SK-N-SH treated with all-trans-retinoic acid at 6 μM for 48 hours (cell line): ENCODE data around the gene DCDC1.

ENCODE experiments used
- CREB5 ChIP-seq: fragments of 250-450 bp; sonication (Bioruptor Pico); IDR thresholded peaks from 2 replicates; pipeline ENCODE4 v1.5.1; 2020; ENCODE audit warnings: low read depth, mild to moderate bottlenecking, moderate library complexity
- CSDC2 ChIP-seq: fragments of 250-450 bp; sonication (Bioruptor Pico); IDR thresholded peaks from 2 replicates; pipeline ENCODE4 v1.5.0; 2020; ENCODE audit warnings: mild to moderate bottlenecking, moderate library complexity
- CSRNP3 ChIP-seq: fragments of 250-450 bp; sonication (Bioruptor Pico); IDR thresholded peaks from 2 replicates; pipeline ENCODE4 v1.5.1; 2021; ENCODE audit warnings: mild to moderate bottlenecking, moderate library complexity
- GLIS3 ChIP-seq: fragments of 250-450 bp; sonication (Bioruptor Pico); IDR thresholded peaks from 2 replicates; pipeline ENCODE4 v1.5.0; 2020; ENCODE audit warnings: mild to moderate bottlenecking, moderate library complexity
- PATZ1 ChIP-seq: fragments of 250-450 bp; sonication (Bioruptor Pico); IDR thresholded peaks from 2 replicates; pipeline ENCODE4 v1.8.0; 2020; ENCODE audit warnings: mild to moderate bottlenecking, moderate library complexity, borderline replicate concordance
- POU6F1 ChIP-seq: fragments of 250-450 bp; sonication (Bioruptor Pico); IDR thresholded peaks from 2 replicates; pipeline ENCODE4 v1.8.0; 2021; ENCODE audit warnings: low read depth, mild to moderate bottlenecking, moderate library complexity, borderline replicate concordance
- TCF4 ChIP-seq: fragments of 250-450 bp; sonication (Bioruptor Pico); IDR thresholded peaks from 2 replicates; pipeline ENCODE4 v1.8.0; 2021; ENCODE audit warnings: mild to moderate bottlenecking, moderate library complexity, borderline replicate concordance
- TOX ChIP-seq: fragments of 250-450 bp; sonication (Bioruptor Pico); IDR thresholded peaks from 2 replicates; pipeline ENCODE4 v1.8.0; 2021; ENCODE audit warnings: mild to moderate bottlenecking, moderate library complexity, borderline replicate concordance
- ZFP3 ChIP-seq: fragments of 250-450 bp; sonication (Bioruptor Pico); IDR thresholded peaks from 2 replicates; pipeline ENCODE4 v1.5.0; 2020; ENCODE audit warnings: mild to moderate bottlenecking, moderate library complexity
- ZFP30 ChIP-seq: fragments of 450-650 bp; formaldehyde crosslinking; IDR thresholded peaks from 2 replicates; pipeline ENCODE4 v1.5.0; 2022; ENCODE audit warnings: mild to moderate bottlenecking, moderate library complexity
- ZNF8 ChIP-seq: fragments of 450-650 bp; formaldehyde crosslinking; IDR thresholded peaks from 2 replicates; pipeline ENCODE4 v1.5.0; 2020; ENCODE audit warnings: mild to moderate bottlenecking, moderate library complexity

GRCh38 chr11:31026315-31026714, 343.2 kb downstream of the DCDC1 start:
- TF ChIP-seq ZFP30: no peak
- no peak for TF ChIP-seq POU6F1 (CRISPR knock-in tag)
- no peak for TF ChIP-seq CREB5 (CRISPR knock-in tag)
- TF ChIP-seq ZFP3 (CRISPR knock-in tag): no peak
- no peak for TF ChIP-seq CSDC2 (CRISPR knock-in tag)
- TF ChIP-seq GLIS3: no peak
- TF ChIP-seq PATZ1 (CRISPR knock-in tag): no peak
- TF ChIP-seq ZNF8 (CRISPR knock-in tag): no peak
- TF ChIP-seq CSRNP3 (CRISPR knock-in tag): no peak
- TF ChIP-seq TCF4 (CRISPR knock-in tag): no peak
- TF ChIP-seq TOX (CRISPR knock-in tag): no peak
